Measurements from ENCODE around the gene CD7.

Gene CD7

DNA sequence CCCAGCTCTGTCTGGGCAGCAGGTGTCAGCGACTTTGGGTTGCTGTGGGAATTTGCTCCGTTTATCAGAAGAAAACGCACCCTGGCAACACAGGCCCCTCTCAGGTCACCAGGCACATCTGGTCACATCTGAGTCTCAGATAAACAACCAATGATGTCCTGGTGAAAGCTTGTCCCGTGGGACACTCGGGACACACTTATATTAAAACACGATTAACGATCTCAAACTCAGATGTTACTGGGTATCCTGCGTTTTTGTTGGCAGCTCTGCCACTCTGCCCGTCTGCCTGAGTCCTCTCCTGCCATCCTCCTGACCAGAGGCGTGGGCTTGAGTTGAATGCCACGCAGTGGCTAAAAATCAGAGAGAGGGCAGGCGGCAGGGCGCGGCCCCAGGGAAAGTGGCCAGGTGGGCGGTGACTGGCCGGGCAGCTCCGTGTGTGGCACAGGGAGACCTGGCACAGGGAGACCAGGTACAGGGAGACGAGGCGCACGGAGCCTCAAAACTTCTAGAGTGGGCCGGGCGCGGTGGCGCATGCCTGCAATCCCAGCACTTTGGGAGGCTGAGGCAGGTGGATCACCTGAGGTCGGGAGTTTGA is 14.0 kb upstream of the CD7 start:
- Histone ChIP-seq H3K4me3 (no peak overlapping the region), H3K27me3 (peaks cover 0 to 80% of the 10 kb centered on the region in 2 donors), H3K27ac (no peak overlapping the region), H3K9me3 (no peaks in the 10 kb centered on the region), H3K4me1 (peaks cover 0 to 42% (median 36%) of the 10 kb centered on the region in 4 donors), H3K36me3 (no peaks in the 10 kb centered on the region)
- intact Hi-C loops (cut with DNase I; ENCODE audit: low total_unique reads): no loop called here
- TF ChIP-seq, protein P1, sequence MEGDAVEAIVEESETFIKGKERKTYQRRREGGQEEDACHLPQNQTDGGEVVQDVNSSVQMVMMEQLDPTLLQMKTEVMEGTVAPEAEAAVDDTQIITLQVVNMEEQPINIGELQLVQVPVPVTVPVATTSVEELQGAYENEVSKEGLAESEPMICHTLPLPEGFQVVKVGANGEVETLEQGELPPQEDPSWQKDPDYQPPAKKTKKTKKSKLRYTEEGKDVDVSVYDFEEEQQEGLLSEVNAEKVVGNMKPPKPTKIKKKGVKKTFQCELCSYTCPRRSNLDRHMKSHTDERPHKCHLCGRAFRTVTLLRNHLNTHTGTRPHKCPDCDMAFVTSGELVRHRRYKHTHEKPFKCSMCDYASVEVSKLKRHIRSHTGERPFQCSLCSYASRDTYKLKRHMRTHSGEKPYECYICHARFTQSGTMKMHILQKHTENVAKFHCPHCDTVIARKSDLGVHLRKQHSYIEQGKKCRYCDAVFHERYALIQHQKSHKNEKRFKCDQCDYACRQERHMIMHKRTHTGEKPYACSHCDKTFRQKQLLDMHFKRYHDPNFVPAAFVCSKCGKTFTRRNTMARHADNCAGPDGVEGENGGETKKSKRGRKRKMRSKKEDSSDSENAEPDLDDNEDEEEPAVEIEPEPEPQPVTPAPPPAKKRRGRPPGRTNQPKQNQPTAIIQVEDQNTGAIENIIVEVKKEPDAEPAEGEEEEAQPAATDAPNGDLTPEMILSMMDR (IDR thresholded peaks at IDR 0.05): no peak
- DNase-seq: no peak

DNA sequence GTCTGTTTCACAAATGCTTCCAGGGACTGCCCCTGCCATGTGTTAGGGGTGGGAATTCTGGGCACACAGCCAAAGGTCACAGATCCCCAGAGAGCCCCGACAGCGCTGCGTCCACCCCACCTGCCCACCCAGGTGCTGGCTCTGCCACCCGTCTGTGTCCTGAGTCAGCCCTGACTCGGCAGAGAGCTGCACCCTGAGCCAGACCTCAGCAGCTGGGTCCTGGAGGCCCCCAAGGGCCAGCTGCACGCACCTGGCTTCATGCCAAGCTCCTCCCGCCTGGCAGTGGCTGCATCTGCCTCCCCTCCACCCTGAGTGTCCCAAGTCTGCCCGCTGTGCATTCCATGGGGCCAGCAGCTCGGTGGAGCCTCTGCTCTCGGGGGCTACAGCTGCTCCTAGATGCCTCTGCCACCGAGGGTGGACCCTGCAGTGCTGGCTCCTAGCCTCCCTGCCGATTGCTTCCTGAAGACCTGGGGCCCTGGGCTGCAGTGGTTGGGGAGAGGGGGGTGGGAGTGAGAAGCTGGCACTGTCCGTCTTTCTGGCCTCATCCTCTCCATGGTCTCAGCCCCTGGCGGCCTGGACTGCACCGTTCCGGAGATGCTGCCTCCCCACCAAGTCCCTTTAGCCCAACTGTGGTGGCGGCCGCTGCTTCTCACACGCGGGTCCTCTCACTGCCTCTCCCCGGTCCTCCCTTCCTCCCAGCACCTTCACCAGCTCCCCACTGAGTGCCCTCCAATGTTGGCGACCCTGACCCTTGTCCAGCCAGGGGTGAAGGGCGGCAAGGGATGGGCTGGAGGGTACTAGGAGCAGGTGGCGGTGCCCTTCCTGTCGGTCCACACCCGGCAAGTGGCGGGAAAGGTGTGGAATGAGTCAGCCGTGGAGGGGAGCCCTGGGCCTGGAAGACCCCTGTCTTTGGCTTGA is 13.2 kb upstream of the CD7 start:
- intact Hi-C loops (cut with DNase I; ENCODE audit: low total_unique reads): no loop called here
- TF ChIP-seq, protein P1 (IDR thresholded peaks at IDR 0.05): no peak
- Histone ChIP-seq H3K36me3 (no peaks in the 10 kb centered on the region), H3K27me3 (peaks cover 0 to 87% of the 10 kb centered on the region in 2 donors), H3K4me3 (no peak overlapping the region), H3K4me1 (peaks cover 0 to 42% (median 36%) of the 10 kb centered on the region in 4 donors), H3K9me3 (no peaks in the 10 kb centered on the region), H3K27ac (no peak overlapping the region)
- no peak for DNase-seq

DNA sequence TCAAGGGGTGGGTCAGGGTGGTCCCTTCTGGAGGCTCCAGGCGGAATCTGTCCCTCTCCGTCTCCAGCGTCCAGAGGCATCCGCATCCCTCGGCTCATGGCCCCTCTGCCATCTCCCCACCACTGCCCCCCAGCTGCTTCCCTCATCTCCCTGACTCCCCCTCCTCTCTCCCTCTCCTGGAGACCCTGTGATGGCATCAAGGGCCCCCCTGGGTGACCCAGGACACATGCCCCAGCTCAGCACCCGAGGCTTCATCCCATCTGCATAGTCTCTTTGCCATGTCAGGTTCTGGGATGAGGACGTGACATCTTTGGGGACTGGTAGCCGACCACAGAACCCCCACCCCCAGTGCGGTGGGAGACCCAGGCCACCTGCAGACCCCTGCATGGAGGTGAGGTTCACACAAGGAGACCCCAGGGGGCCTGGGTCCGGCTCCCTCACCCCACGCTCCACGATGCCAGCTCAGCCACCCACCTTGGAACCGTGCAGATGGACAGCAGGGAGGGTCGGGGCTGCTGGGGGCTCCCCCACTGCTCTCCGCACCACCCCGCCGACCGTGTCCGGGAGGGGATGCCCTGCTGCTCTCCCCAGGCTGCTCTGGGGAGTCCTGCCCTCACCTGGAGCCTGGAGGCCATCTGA is 12.4 kb upstream of the CD7 start:
- Histone ChIP-seq H3K27me3 (peaks cover 0 to 87% of the 10 kb centered on the region in 2 donors), H3K4me1 (peaks cover 0 to 36% (median 29%) of the 10 kb centered on the region in 4 donors), H3K4me3 (no peak overlapping the region), H3K27ac (no peak overlapping the region), H3K9me3 (no peaks in the 10 kb centered on the region), H3K36me3 (no peaks in the 10 kb centered on the region)
- TF ChIP-seq, protein P1 (IDR thresholded peaks at IDR 0.05): no peak
- no peak for DNase-seq
- intact Hi-C loops (cut with DNase I; ENCODE audit: low total_unique reads): no loop called here

DNA sequence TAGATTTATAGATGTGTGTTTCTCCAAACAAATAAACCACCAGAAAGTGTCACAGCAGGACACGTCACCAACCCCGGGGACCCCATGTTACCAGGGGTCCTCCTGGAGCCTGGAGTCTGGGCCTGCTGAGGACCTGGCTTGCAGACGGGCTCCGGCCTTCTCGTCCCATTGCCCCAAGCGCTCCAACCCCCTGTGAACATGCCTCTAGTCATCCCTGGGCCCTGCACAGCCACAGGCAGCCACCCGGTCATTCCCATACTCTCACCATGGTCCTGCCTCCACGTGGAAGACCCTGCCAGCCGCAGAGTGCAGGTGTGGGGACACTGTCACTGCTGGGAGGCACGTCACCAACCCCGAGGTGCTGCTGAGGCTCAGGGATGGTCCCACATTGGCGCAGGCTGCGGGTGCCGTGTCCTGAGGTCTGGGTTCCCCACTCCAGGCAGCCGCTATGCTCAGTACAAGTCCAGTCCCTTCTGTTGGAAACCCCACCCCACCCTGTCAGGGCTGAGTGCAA is 11.6 kb upstream of the CD7 start:
- intact Hi-C loops (cut with DNase I; ENCODE audit: low total_unique reads): no loop called here
- H3K9me3 ChIP-seq: no peaks in the 10 kb centered on the region
- H3K4me3 ChIP-seq: no peak overlapping the region
- H3K27ac ChIP-seq: no peak overlapping the region
- TF ChIP-seq, protein P1 (IDR thresholded peaks at IDR 0.05): no peak
- H3K36me3 ChIP-seq: no peaks in the 10 kb centered on the region
- no peak for DNase-seq
- H3K4me1 ChIP-seq: peaks cover 0 to 28% (median 21%) of the 10 kb centered on the region in 4 donors
- peaks cover 0 to 88% of the 10 kb centered on the region in 2 donors for H3K27me3 ChIP-seq

DNA sequence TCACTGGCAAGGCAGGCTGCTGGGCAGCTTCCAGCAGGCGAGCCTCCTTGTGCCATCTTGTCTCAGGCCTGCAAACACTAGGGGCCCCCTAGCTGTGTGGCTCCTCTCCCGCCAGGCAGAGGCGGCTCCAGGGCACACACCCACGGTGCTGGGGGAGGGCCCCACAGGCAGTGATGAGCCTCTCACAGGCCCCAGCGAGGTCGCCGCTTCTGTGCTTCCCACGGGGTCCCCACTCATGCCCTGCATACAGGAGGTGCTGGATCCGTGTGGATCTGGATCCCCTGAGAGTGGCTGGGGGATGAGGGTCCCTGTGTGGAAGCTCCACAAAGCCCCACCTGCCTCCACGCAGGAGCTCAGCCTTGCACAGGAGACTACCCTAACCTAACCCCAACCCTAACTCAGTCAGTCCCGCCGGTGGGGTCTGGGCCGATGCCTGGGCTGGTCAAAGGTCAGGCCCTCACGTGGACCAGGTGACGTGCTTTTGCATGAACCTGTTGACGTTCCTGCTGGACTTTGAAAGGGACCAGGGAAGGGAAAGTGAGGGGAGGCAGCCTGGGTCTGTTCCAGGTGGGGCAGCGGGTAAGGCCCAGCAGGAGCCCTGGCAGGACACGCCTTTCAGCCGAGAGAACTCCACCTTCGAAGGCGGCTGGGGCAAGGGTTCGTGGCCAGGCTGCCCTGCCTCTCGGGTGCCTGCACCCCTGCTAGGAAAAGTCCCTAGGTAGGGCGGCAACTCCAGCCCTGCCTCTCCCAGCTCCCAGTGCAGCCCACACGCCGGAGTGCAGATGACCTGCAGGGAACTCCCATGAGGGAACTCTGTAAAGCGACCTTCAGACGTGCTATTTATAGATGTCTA is 11.0 kb upstream of the CD7 start:
- no peaks in the 10 kb centered on the region for H3K36me3 ChIP-seq
- intact Hi-C loops (cut with DNase I; ENCODE audit: low total_unique reads): no loop called here
- H3K4me1 ChIP-seq: peaks cover 0 to 21% (median 14%) of the 10 kb centered on the region in 4 donors
- H3K9me3 ChIP-seq: no peaks in the 10 kb centered on the region
- TF ChIP-seq, protein P1 (IDR thresholded peaks at IDR 0.05): no peak
- no peak for DNase-seq
- no peak overlapping the region for H3K4me3 ChIP-seq
- H3K27ac ChIP-seq: no peak overlapping the region
- H3K27me3 ChIP-seq: peaks cover 0 to 88% of the 10 kb centered on the region in 2 donors
